ENCODE data around the gene ATRN.

ATRN gene

DNA sequence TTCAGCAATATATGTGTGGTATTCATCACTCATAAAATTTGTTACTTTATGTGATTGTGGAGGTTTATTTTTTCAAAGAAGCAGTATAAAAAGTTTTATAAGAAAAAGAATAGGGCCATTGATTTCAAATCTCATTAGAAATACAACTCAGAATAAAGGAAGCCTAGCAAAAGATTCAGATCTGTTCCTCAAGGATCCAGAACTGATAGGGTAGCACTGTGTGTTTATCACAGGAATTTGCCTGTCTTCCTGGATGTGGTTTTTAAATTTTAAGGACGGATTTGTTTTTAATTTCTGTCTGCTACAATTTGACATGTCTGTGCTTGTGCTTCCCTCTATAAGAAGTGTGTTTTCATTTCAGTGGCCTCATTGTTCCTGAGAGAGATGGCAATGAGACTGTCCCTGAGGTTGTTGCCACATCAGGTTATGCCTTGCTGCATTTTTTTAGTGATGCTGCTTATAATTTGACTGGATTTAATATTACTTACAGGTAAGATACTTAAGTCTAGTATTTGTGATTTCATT, 74.6 kb downstream of the ATRN start:
- no peak overlapping the region for H3K4me3 ChIP-seq (ENCODE audit: low read depth, low read length)

DNA sequence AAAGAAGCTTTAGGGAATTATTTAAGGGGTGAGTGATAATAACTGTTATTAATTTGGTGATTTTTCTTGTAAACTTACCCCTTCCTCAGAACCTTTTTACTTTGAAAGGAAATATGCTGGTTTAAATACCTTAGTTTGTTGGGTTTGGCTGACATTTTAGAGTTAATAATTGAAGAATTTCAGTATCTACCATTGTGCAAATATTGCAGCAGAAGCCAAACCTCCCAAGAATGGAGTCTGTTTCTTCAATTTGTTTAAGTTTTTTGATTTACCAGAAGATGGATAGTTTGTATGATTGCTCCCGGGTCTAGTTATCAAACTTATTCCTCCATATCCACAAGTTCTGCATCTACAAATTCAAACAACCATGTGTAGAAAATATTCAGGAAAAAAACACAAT, 77.1 kb downstream of the ATRN start:
- no peak overlapping the region for H3K4me3 ChIP-seq (ENCODE audit: low read depth, low read length)
- in situ Hi-C loops (cut with HindIII; ENCODE audit: low sequenced_read_pairs): no loop called here
- TF ChIP-seq, protein P1, sequence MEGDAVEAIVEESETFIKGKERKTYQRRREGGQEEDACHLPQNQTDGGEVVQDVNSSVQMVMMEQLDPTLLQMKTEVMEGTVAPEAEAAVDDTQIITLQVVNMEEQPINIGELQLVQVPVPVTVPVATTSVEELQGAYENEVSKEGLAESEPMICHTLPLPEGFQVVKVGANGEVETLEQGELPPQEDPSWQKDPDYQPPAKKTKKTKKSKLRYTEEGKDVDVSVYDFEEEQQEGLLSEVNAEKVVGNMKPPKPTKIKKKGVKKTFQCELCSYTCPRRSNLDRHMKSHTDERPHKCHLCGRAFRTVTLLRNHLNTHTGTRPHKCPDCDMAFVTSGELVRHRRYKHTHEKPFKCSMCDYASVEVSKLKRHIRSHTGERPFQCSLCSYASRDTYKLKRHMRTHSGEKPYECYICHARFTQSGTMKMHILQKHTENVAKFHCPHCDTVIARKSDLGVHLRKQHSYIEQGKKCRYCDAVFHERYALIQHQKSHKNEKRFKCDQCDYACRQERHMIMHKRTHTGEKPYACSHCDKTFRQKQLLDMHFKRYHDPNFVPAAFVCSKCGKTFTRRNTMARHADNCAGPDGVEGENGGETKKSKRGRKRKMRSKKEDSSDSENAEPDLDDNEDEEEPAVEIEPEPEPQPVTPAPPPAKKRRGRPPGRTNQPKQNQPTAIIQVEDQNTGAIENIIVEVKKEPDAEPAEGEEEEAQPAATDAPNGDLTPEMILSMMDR (IDR thresholded peaks at IDR 0.05; ENCODE audit: low read depth, low read length, missing control alignments): no peak
- no peak for DNase-seq (ENCODE audit: low read depth)

More for the DNA sequence above, 74.6 kb downstream of the ATRN start:
- in situ Hi-C loops (cut with HindIII; ENCODE audit: low sequenced_read_pairs): no loop called here
- DNase-seq (ENCODE audit: low read depth): no peak
- TF ChIP-seq, protein P1 (IDR thresholded peaks at IDR 0.05; ENCODE audit: low read depth, low read length, missing control alignments): no peak

DNA sequence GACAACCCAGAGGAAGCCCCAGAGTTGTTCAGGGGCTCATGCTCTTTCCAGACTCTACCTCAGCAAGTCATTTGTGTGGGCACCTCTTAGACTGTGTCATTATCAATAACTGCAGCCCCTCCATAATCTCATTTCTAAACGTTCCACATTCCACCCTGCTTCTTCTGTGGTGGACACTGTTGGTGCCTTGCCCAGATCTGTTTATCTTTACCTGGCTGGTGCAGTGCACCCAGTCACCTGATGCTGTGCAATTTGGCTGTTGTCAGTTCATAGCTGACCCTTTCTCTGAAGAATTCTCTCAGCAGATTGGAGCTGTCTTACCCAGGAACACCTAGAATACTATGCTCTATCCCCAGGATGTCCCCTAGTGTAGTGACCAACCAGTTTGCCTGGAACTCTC, 80.0 kb downstream of the ATRN start:
- TF ChIP-seq, protein P1 (IDR thresholded peaks at IDR 0.05; ENCODE audit: low read depth, low read length, missing control alignments): no peak
- DNase-seq (ENCODE audit: low read depth): no peak
- no peak overlapping the region for H3K4me3 ChIP-seq (ENCODE audit: low read depth, low read length)
- in situ Hi-C loops (cut with HindIII; ENCODE audit: low sequenced_read_pairs): no loop called here

DNA sequence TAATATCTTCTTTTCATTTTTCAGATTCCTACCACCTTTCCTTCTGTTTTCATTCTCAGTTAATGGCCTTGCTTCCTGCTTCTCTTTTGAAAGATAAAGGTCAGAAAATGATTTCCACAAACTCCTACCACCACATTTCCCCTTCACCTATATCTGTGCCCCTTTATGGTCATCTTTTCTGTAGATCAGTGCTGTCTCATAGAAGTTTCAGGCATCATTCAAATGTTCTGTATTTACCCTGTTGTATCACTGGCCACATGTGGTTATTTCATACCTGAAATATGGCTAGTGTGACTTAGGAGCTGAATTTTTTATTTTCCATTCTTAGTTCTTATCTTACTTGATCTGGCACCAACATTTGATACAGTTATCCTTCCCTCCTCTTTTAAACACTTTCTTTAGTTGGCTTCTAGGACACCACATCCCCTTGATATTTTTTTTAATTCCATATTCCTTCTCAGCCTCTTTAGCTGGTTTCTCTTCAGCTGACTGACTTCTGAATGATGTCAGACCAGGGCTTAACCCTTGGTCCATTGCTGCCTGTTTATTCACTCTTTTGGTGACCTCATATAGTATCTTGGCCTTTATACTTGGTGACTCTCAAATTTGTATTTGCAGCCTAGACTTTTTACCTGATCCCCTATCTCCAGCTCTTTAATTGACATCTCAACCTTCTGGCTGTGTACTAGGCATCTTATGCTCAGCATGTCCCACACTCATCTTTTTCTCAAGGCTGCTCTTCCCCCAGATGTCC, 81.0 kb downstream of the ATRN start:
- no peak for DNase-seq (ENCODE audit: low read depth)
- no peak overlapping the region for H3K4me3 ChIP-seq (ENCODE audit: low read depth, low read length)
- TF ChIP-seq, protein P1 (IDR thresholded peaks at IDR 0.05; ENCODE audit: low read depth, low read length, missing control alignments): no peak
- in situ Hi-C loops (cut with HindIII; ENCODE audit: low sequenced_read_pairs): no loop called here

DNA sequence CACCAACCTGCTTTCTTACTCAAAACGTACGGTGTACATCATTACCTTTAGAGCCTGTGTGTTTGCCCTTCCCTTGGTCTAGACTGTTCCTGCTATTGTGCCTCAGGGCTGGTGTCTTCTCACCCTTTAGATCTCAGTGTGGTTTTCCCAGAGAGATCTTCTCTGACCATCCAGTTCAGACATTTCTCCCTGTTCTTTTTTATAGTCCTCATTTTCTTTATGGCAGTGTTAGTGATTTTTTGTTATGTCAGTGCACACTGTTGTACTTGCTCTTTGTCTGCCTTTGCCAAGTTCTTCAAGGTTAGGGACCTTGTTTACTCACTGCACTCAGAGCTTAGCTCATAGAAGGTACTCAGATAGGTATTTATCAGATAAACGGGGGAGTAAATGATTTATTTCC, 82.8 kb downstream of the ATRN start:
- DNase-seq (ENCODE audit: low read depth): no peak
- TF ChIP-seq, protein P1 (IDR thresholded peaks at IDR 0.05; ENCODE audit: low read depth, low read length, missing control alignments): no peak
- in situ Hi-C loops (cut with HindIII; ENCODE audit: low sequenced_read_pairs): no loop called here
- H3K4me3 ChIP-seq (ENCODE audit: low read depth, low read length): no peak overlapping the region

DNA sequence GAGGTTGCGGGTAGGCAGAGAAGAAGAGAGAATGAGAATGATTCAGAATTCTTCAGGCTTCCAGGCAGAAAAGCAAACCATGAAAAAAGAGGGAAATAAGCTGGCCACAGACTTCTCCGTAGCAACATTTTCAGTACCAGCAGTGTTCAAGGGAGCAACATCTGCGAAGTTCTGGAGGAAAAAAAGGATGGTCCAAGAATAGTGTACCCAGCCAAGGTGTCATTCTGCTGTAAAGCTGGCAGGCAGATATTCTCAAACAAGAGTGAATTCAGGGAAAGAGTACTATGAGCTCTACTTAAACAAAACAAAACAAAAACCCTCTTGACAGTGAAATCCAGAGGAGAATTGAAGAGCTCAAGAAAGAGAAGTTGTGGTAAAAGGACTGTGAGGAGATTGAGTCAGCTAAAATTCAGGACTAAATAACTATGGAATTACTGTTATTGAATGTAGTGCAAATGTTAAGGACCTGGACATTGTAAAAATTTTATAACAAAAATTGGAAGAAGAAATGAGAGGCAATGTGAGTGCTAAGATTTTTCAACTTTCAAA, 86.5 kb downstream of the ATRN start:
- H3K4me3 ChIP-seq (ENCODE audit: low read depth, low read length): no peak overlapping the region
- DNase-seq (ENCODE audit: low read depth): no peak
- in situ Hi-C loops (cut with HindIII; ENCODE audit: low sequenced_read_pairs): no loop called here
- TF ChIP-seq, protein P1 (IDR thresholded peaks at IDR 0.05; ENCODE audit: low read depth, low read length, missing control alignments): no peak
